Nephron (organoid): ENCODE data around the gene PITX1.

Source experiments
- H3K27ac Mint-ChIP-seq, 3 experiments: 2 replicates each; pipeline ENCODE4 v1.8.0; 2020; ENCODE audit warnings: mixed read lengths in 3 of 3, mild to moderate bottlenecking in 2 of 3, moderate library complexity in 1 of 3
- H3K27me3 Mint-ChIP-seq: 2 replicates; pipeline ENCODE4 v1.8.0; 2021; ENCODE audit warnings: low read depth, mild to moderate bottlenecking, moderate library complexity, mixed read lengths
- H3K36me3 Mint-ChIP-seq: 2 replicates; pipeline ENCODE4 v1.8.0; 2020; ENCODE audit warnings: low read depth, mixed read lengths
- H3K4me1 Mint-ChIP-seq: 2 replicates; pipeline ENCODE4 v1.8.0; 2020; ENCODE audit warnings: mixed read lengths
- H3K4me3 Mint-ChIP-seq, 3 experiments: 2 replicates each; pipeline ENCODE4 v1.8.0; 2020; ENCODE audit warnings: mild to moderate bottlenecking in 3 of 3, mixed read lengths in 3 of 3, moderate library complexity in 2 of 3
- H3K9me3 Mint-ChIP-seq: 2 replicates; pipeline ENCODE4 v1.8.0; 2020; ENCODE audit warnings: mixed read lengths
- CTCF ChIP-seq, 3 experiments: fragments of 200-600 bp; sonication (generic); IDR thresholded peaks; one replicate each; pipeline ENCODE4 v1.5.0; 2021; ENCODE audit warnings: antibody characterized with exemption in 3 of 3; ENCODE audit not compliant: unreplicated experiment in 3 of 3

The PITX1 gene

GRCh38 chr5:135024956-135025729, 8.9 kb downstream of the PITX1 start:
- Mint-ChIP-seq H3K9me3 (no peaks in the 10 kb centered on the region), H3K4me3 (no peak overlapping the region), H3K4me1 (peaks cover 28% of the 10 kb centered on the region), H3K36me3 (peaks cover 7% of the 10 kb centered on the region), H3K27me3 (peaks cover 81% of the 10 kb centered on the region), H3K27ac (no peak overlapping the region)
- TF ChIP-seq CTCF (IDR thresholded peaks at IDR 0.05; ENCODE audit: unreplicated experiment in 3 of 3): no peak

GRCh38 chr5:135020111-135020895, 13.7 kb downstream of the PITX1 start:
- Mint-ChIP-seq H3K27ac (no peak overlapping the region), H3K36me3 (no peaks in the 10 kb centered on the region), H3K4me1 (peaks cover 1% of the 10 kb centered on the region), H3K9me3 (no peaks in the 10 kb centered on the region), H3K4me3 (no peak overlapping the region), H3K27me3 (peaks cover 55% of the 10 kb centered on the region)
- TF ChIP-seq CTCF (IDR thresholded peaks at IDR 0.05; ENCODE audit: unreplicated experiment in 3 of 3): no peak

- H3K27me3 Mint-ChIP-seq: peaks cover 46% of the 10 kb centered on the region
- H3K4me1 Mint-ChIP-seq: no peaks in the 10 kb centered on the region
- H3K36me3 Mint-ChIP-seq: no peaks in the 10 kb centered on the region
- no peak overlapping the region for H3K4me3 Mint-ChIP-seq
- no peaks in the 10 kb centered on the region for H3K9me3 Mint-ChIP-seq
- no peak overlapping the region for H3K27ac Mint-ChIP-seq
- TF ChIP-seq CTCF (IDR thresholded peaks at IDR 0.05; ENCODE audit: unreplicated experiment in 3 of 3): no peak
These were observed 14.7 kb downstream of the PITX1 start for GRCh38 chr5:135019314-135019713.

DNA sequence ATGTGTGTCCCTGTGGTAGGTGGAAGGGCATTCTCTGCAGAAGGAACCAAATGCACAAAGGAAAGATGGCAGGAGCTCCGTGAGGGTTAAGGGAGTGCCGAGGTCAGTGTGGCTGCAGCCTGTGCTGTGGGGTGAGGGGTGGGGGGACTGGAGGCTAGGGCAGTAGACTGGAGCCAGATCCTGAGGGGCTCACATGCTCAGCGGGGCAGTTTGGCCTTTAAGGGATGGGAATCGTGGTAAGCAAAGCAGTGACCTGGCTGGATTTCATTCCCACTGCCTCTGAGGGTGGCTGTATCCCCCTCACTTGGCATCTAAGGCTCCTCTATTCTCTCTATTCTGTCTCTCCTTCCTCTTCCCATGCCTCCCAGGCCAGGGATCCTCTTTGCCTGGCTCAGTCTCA, 15.6 kb downstream of the PITX1 start:
- Mint-ChIP-seq H3K9me3 (no peaks in the 10 kb centered on the region), H3K27me3 (peaks cover 45% of the 10 kb centered on the region), H3K4me1 (no peaks in the 10 kb centered on the region), H3K4me3 (no peak overlapping the region), H3K27ac (no peak overlapping the region), H3K36me3 (no peaks in the 10 kb centered on the region)
- no peak for TF ChIP-seq CTCF (IDR thresholded peaks at IDR 0.05; ENCODE audit: unreplicated experiment in 3 of 3)

GRCh38 chr5:135016861-135017290, 17.2 kb downstream of the PITX1 start:
- Mint-ChIP-seq H3K36me3 (no peaks in the 10 kb centered on the region), H3K27me3 (peaks cover 35% of the 10 kb centered on the region), H3K27ac (no peak overlapping the region), H3K4me1 (no peaks in the 10 kb centered on the region), H3K9me3 (no peaks in the 10 kb centered on the region), H3K4me3 (no peak overlapping the region)
- no peak for TF ChIP-seq CTCF (IDR thresholded peaks at IDR 0.05; ENCODE audit: unreplicated experiment in 3 of 3)
